Cardiac muscle cell (in vitro differentiated cells and primary cell): ENCODE measurements around the gene TTLL3. TPM values are rescaled to one million over a fixed set of nuclear protein-coding genes. Genes with fewer than 3 reads are reported as not detected.

Experiments
- DNase-seq, 2 donors: peaks; one replicate each; pipeline versions ENCODE4 v3.0.0 to v3.0.0-alpha.2; 2010 to 2017; ENCODE audit warnings: low read depth in 1 of 2, low spot score in 1 of 2
- H3K27ac ChIP-seq: fragments of 200-600 bp; sonication (generic); 2 replicates; pipeline ENCODE4 v1.5.1; 2016
- H3K27me3 ChIP-seq: fragments of 200-600 bp; sonication (generic); 2 replicates; pipeline ENCODE4 v1.6.0; 2016; ENCODE audit warnings: control low read depth
- H3K36me3 ChIP-seq: fragments of 200-600 bp; sonication (generic); 2 replicates; pipeline ENCODE4 v1.5.1; 2016; ENCODE audit warnings: control low read depth
- H3K4me1 ChIP-seq: fragments of 200-600 bp; sonication (generic); 2 replicates; pipeline ENCODE4 v1.8.1; 2017; ENCODE audit warnings: low read depth, mild to moderate bottlenecking, mixed run types
- H3K4me3 ChIP-seq: fragments of 200-600 bp; sonication (generic); 2 replicates; pipeline ENCODE4 v1.5.1; 2016; ENCODE audit warnings: mild to moderate bottlenecking
- H3K9me3 ChIP-seq: fragments of 200-600 bp; sonication (generic); 2 replicates; pipeline ENCODE4 v1.5.1; 2017; ENCODE audit warnings: low read depth, mild to moderate bottlenecking, control low read depth
- CTCF ChIP-seq: IDR thresholded peaks from 2 replicates; pipeline ENCODE4 v1.5.1; 2012; ENCODE audit warnings: low read depth, mild to moderate bottlenecking, low read length
- polyA plus RNA-seq: library from polyadenylated mRNA; unstranded; fragments of >200 nt; fragmentation: Nextera tagmentation; extraction: Ambion mirVana; gene quantifications from 2 replicates; pipeline ENCODE4 v1.2.1, GENCODE V29; 2016
- total RNA-seq: library from RNA; depleted of rRNA; stranded (reverse); fragments of >200 nt; gene quantifications from 2 replicates; pipeline ENCODE4 v1.2.3, GENCODE V29; 2016

Gene TTLL3
- total and polyA plus RNA-seq, 2 experiments from 2014 or later = 29.4 to 59.6 TPM

GRCh38 chr3:9800529-9800928 lies 9.5 kb upstream of the TTLL3 start:
- Histone ChIP-seq H3K4me3 (no peak overlapping the region), H3K27ac (no peak overlapping the region), H3K4me1 (no peaks in the 10 kb centered on the region), H3K27me3 (no peaks in the 10 kb centered on the region), H3K36me3 (peaks cover 70% of the 10 kb centered on the region), H3K9me3 (no peaks in the 10 kb centered on the region)
- no peak for DNase-seq
- TF ChIP-seq CTCF = peak; percentile 30

GRCh38 chr3:9803494-9803893 lies 6.6 kb upstream of the TTLL3 start:
- peaks cover 61% of the 10 kb centered on the region for H3K36me3 ChIP-seq
- TF ChIP-seq CTCF = no peak
- no peaks in the 10 kb centered on the region for H3K4me1 ChIP-seq
- no peaks in the 10 kb centered on the region for H3K27me3 ChIP-seq
- no peaks in the 10 kb centered on the region for H3K9me3 ChIP-seq
- no peak overlapping the region for H3K27ac ChIP-seq
- no peak overlapping the region for H3K4me3 ChIP-seq
- DNase-seq = no peak

- H3K9me3 ChIP-seq = no peaks in the 10 kb centered on the region
- H3K27ac ChIP-seq = no peak overlapping the region
Measured at GRCh38 chr3:9804996-9805395, 5.1 kb upstream of the TTLL3 start.

GRCh38 chr3:9806137-9806536 lies 3.9 kb upstream of the TTLL3 start:
- no peaks in the 10 kb centered on the region for H3K9me3 ChIP-seq
- TF ChIP-seq CTCF = no peak
- no peak overlapping the region for H3K4me3 ChIP-seq
- DNase-seq = no peak
- peaks cover 11% of the 10 kb centered on the region for H3K4me1 ChIP-seq
- no peak overlapping the region for H3K27ac ChIP-seq
- no peaks in the 10 kb centered on the region for H3K27me3 ChIP-seq
- peaks cover 39% of the 10 kb centered on the region for H3K36me3 ChIP-seq

More at GRCh38 chr3:9804996-9805395, 5.1 kb upstream of the TTLL3 start:
- no peak for DNase-seq
- no peaks in the 10 kb centered on the region for H3K27me3 ChIP-seq
- peaks cover 4% of the 10 kb centered on the region for H3K4me1 ChIP-seq
- H3K36me3 ChIP-seq = peaks cover 48% of the 10 kb centered on the region
- H3K4me3 ChIP-seq = no peak overlapping the region
- no peak for TF ChIP-seq CTCF

GRCh38 chr3:9806688-9807589 lies 3.1 kb upstream of the TTLL3 start:
- Histone ChIP-seq H3K9me3 (no peaks in the 10 kb centered on the region), H3K4me1 (peaks cover 11% of the 10 kb centered on the region), H3K27me3 (no peaks in the 10 kb centered on the region), H3K4me3 (no peak overlapping the region), H3K27ac (peak overlapping the region; percentile 21), H3K36me3 (peaks cover 32% of the 10 kb centered on the region)
- no peak for DNase-seq
- no peak for TF ChIP-seq CTCF
